ENCODE results near the gene PTPRE.

DNA sequence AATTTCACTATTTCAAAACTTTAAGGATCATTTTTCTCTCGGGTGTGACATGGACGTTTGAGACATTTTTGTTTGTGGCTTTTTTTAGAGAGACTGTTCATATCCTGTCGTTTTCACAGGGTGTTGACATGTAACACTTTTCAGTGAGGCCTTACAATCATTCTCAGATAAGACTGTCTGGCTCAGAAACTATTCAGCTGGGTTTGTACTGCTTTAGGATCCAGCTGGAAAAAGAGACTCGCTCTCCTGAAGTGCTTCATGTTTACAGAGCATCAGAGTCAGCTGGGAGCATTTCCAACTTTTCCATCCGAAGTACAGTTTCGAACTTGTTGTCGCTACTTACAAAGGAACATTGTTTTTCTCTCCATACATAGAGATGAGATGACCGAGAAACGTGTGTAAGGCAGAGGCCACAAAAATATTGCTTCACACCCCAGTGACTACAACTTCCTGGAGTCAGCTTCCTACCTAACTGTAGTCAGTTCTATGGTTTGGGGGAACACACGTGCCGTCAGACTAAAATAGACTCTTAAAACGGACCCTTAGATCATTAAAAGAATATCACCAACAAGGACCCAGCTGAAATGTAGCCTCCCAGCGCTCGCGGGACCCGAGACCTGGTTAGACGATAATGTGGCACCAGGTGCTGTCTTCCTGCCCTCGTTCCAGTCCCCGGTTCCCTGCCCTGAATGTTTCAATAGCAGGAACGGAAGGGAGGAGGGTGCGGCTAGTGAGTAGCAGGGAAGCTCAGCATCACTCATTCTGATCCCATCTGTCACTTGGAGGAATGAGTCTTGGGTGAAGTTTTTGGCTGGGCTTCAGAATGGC lies 141.3 kb downstream of the PTPRE start:
- TF ChIP-seq, protein P1, sequence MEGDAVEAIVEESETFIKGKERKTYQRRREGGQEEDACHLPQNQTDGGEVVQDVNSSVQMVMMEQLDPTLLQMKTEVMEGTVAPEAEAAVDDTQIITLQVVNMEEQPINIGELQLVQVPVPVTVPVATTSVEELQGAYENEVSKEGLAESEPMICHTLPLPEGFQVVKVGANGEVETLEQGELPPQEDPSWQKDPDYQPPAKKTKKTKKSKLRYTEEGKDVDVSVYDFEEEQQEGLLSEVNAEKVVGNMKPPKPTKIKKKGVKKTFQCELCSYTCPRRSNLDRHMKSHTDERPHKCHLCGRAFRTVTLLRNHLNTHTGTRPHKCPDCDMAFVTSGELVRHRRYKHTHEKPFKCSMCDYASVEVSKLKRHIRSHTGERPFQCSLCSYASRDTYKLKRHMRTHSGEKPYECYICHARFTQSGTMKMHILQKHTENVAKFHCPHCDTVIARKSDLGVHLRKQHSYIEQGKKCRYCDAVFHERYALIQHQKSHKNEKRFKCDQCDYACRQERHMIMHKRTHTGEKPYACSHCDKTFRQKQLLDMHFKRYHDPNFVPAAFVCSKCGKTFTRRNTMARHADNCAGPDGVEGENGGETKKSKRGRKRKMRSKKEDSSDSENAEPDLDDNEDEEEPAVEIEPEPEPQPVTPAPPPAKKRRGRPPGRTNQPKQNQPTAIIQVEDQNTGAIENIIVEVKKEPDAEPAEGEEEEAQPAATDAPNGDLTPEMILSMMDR (IDR thresholded peaks at IDR 0.05; ENCODE audit: poor library complexity, severe bottlenecking) = no peak
- TF ChIP-seq EP300 (conservative IDR thresholded peaks at IDR 0.05; ENCODE audit: poor library complexity, severe bottlenecking) (no peak), POLR2AphosphoS5 (IDR thresholded peaks at IDR 0.05) (no peak), EZH2 (IDR thresholded peaks at IDR 0.05; ENCODE audit: borderline replicate concordance, insufficient read depth, low read length, poor library complexity, severe bottlenecking) (no peak), MXI1 (conservative IDR thresholded peaks at IDR 0.05; ENCODE audit: poor library complexity, severe bottlenecking) (no peak), TAF1 (IDR thresholded peaks at IDR 0.05; ENCODE audit: low read depth) (no peak), SMC3 (conservative IDR thresholded peaks at IDR 0.05; ENCODE audit: poor library complexity) (no peak)
- TF ChIP-seq, protein P2, sequence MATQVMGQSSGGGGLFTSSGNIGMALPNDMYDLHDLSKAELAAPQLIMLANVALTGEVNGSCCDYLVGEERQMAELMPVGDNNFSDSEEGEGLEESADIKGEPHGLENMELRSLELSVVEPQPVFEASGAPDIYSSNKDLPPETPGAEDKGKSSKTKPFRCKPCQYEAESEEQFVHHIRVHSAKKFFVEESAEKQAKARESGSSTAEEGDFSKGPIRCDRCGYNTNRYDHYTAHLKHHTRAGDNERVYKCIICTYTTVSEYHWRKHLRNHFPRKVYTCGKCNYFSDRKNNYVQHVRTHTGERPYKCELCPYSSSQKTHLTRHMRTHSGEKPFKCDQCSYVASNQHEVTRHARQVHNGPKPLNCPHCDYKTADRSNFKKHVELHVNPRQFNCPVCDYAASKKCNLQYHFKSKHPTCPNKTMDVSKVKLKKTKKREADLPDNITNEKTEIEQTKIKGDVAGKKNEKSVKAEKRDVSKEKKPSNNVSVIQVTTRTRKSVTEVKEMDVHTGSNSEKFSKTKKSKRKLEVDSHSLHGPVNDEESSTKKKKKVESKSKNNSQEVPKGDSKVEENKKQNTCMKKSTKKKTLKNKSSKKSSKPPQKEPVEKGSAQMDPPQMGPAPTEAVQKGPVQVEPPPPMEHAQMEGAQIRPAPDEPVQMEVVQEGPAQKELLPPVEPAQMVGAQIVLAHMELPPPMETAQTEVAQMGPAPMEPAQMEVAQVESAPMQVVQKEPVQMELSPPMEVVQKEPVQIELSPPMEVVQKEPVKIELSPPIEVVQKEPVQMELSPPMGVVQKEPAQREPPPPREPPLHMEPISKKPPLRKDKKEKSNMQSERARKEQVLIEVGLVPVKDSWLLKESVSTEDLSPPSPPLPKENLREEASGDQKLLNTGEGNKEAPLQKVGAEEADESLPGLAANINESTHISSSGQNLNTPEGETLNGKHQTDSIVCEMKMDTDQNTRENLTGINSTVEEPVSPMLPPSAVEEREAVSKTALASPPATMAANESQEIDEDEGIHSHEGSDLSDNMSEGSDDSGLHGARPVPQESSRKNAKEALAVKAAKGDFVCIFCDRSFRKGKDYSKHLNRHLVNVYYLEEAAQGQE (IDR thresholded peaks at IDR 0.05; ENCODE audit: borderline replicate concordance) = no peak

Measured in neural cell (in vitro differentiated cells).